ENCODE data around the gene P2RY14.

Gene P2RY14

GRCh38 chr3:151200586-151200985, 77.8 kb downstream of the P2RY14 start:
- no peak for DNase-seq (ENCODE audit: low read depth)
- no peak overlapping the region for H3K4me3 ChIP-seq (ENCODE audit: low read depth, low read length)
- in situ Hi-C loops (cut with HindIII; ENCODE audit: low sequenced_read_pairs): no loop called here
- no peak for TF ChIP-seq CTCF (IDR thresholded peaks at IDR 0.05; ENCODE audit: low read depth, low read length, missing control alignments)

GRCh38 chr3:151199554-151200438, 78.5 kb downstream of the P2RY14 start:
- no peak overlapping the region for H3K4me3 ChIP-seq (ENCODE audit: low read depth, low read length)
- TF ChIP-seq CTCF (IDR thresholded peaks at IDR 0.05; ENCODE audit: low read depth, low read length, missing control alignments): no peak
- in situ Hi-C loops (cut with HindIII; ENCODE audit: low sequenced_read_pairs): no loop called here
- DNase-seq (ENCODE audit: low read depth): no peak

DNA sequence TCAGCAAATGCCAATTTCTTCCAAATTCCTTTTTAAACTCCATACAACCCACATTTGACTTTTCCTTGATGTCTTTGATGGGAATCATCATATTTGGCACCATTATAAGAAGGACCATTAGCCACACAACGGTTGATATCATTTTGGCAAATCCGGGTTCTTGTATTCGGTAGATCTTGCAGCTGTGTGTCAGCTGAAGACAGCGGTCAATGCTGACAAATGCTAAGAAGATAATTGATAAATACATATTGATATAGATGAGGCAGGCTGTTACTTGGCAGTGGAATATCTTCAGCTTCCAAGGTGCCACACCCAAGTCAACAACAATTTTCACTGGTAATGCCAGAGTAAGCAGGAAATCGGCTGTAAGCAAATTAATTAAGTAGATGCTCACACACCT, 79.5 kb downstream of the P2RY14 start:
- no peak for DNase-seq (ENCODE audit: low read depth)
- no peak overlapping the region for H3K4me3 ChIP-seq (ENCODE audit: low read depth, low read length)
- no peak for TF ChIP-seq CTCF (IDR thresholded peaks at IDR 0.05; ENCODE audit: low read depth, low read length, missing control alignments)
- in situ Hi-C loops (cut with HindIII; ENCODE audit: low sequenced_read_pairs): no loop called here

DNA sequence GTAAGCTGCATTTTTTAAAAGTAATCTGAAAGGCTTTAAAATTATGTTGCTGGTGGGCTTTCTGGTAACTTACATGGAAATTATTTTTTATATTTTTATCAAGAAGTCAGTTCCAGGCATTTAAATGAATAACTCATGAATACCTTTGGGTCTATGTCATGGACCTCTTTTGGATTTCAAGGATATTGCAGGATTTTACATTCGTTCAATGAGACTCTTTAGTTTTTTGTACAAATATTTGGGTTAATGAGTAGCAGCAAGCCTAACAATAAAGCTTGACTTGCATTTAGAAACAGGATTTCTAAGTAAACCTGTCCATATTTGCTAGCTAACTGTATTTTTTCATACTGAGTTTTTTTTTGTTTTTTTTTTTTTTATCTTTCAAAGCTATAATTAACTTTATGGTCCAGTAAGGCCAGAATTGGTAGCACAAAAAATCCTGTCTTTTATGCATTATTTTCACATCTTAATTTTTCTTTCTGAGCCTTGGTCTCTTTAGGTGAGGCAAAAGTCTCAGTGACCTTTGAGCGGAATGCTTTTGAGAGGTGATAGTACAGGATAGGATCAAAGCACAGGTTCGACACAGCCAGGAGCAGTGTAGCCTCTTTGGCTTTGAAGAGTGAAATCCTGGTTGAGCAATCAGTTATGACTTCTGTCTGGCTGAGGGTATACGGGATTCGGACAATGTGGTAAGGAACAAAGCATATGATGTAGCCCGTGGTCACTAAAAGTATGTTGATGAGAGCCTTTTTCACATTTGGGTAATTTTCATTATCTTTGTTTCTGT, 80.2 kb downstream of the P2RY14 start:
- H3K4me3 ChIP-seq (ENCODE audit: low read depth, low read length): no peak overlapping the region
- in situ Hi-C loops (cut with HindIII; ENCODE audit: low sequenced_read_pairs): no loop called here
- no peak for DNase-seq (ENCODE audit: low read depth)
- no peak for TF ChIP-seq CTCF (IDR thresholded peaks at IDR 0.05; ENCODE audit: low read depth, low read length, missing control alignments)

GRCh38 chr3:151197228-151197627, 81.1 kb downstream of the P2RY14 start:
- in situ Hi-C loops (cut with HindIII; ENCODE audit: low sequenced_read_pairs): no loop called here
- TF ChIP-seq CTCF (IDR thresholded peaks at IDR 0.05; ENCODE audit: low read depth, low read length, missing control alignments): no peak
- DNase-seq (ENCODE audit: low read depth): no peak
- H3K4me3 ChIP-seq (ENCODE audit: low read depth, low read length): no peak overlapping the region

DNA sequence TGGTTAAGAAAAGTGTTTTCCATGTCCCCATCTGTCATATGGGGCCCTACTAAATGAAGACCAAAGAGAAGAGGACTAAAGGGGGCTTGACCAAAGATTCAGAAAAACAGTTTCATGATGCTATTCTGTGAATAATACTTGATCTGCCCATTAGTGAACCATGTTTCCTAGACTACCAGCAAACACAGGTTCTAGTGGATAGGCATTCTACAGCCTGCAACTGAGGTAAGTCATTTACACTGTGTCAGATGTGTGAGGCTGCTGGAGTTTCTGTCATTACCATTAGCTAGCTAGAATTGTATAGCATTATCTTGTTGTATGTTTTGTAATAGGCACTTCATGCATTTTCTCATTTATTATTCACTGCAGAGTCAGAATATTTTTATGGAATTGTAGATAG, 81.9 kb downstream of the P2RY14 start:
- TF ChIP-seq CTCF (IDR thresholded peaks at IDR 0.05; ENCODE audit: low read depth, low read length, missing control alignments): no peak
- in situ Hi-C loops (cut with HindIII; ENCODE audit: low sequenced_read_pairs): no loop called here
- no peak for DNase-seq (ENCODE audit: low read depth)

More for the DNA sequence above, 81.9 kb downstream of the P2RY14 start:
- no peak overlapping the region for H3K4me3 ChIP-seq (ENCODE audit: low read depth, low read length)
